GM18873 (cell line): ENCODE results near the gene CELF2.
"Not testable (repeated sequence)": the region's sequence is repeated elsewhere in the genome, so short reads cannot be mapped to it uniquely, and the experiment has no call there.

Experiments used
- ATAC-seq: cut with Tn5 transposase; IDR thresholded peaks from one replicate; pipeline ENCODE4 v1.9.1; 2021; ENCODE audit warnings: mild to moderate bottlenecking, moderate library complexity, moderate number of reproducible peaks; ENCODE audit not compliant: unreplicated experiment, low FRiP score

The CELF2 gene

DNA sequence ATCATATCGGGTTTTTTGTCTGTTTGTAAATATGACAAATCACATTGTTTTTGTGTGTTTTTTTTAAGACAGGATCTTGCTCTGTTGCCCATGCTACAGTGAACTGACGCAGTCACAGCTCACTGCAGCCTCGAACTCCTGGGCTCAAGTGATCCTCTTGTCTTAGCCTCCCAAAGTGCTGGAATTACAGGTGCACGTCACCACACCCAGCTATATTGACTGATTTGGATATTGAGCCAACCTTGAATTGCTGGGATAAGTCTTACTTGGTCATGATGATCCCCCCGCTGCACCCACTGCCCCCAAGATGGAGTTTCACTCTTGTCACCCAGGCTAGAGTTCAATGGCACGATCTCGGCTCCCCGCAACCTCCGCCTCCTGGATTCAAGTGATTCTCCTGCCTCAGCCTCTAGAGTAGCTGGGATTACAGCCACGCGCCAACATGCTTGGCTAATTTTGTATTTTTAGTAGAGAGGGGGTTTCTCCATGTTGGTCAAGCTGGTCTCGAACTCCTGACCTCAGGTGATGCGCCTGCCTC, 167.5 kb downstream of the CELF2 start:
- not testable (repeated sequence) for ATAC-seq

DNA sequence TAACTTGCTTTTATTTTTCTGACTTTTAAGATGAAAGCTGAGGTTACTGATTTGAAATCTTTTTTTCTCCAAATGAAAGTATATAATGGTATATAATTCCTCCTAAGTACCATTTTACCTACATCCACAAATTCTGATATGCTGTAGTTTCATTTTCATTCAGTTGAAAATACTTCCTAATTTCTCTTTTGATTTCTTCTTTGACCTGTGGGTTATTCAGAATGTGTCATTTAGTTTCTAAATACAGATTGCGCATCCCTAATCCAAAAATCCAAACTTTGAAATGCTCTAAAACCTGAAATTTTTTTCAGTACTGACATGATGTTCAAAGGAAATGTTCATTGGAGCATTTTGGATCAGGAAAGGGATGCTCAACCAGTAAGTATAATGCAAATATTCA, 168.7 kb downstream of the CELF2 start:
- ATAC-seq = no peak

DNA sequence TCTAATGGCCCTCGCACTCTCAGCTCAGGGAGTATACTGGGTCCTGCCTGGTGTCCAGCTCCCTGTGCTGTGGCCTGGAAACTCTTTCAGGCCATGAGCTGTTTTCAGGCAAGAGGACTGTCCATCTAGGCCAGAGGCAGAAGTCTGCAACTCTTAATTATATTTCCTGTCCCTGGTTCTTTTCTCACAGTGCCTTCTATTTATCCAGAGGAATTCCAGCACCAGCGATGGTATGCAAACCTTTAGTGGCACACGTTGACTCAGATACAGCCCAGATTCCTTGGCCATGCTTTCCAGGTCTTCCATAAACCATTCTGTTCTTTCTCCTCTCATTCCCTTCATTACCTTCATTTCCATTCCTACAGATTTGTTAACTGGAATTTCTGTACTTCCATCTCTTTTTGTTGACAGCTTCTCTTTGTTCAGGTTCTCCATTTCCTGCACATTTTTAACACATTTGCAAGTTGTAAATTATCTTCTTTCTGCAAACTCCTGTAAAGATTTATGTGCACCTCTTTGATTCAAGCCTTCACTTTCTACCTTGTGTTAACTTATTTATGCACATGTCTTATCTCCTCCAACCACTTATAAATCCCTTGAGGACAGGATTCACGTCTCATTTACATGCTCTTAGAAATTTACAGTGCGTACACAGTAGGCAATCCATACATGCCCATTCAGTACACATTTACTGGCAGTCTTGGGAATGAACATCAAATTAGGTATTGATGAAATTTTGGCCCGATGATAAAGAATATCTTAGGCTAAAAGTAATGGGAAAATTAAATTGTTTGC, 172.1 kb downstream of the CELF2 start:
- no peak for ATAC-seq

DNA sequence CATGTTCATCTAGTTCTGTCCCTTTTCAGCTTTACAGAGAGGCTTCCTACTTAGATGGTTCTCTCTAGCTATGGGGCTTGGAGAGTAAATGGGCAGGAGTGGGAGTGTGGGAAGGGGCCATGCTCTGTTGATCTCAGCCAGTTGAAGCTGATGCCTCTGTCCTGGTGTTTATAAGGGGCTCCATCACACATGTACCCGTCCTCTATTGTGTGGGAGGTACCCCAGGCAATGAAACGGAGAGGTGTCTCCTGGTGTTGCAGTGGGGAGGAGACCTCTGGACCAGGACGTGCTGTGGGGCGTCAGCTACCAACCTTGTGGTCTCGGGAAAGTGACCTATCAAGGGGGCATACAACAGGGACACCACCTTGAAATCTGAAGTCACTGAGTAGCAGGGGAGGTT, 173.5 kb downstream of the CELF2 start:
- no peak for ATAC-seq

DNA sequence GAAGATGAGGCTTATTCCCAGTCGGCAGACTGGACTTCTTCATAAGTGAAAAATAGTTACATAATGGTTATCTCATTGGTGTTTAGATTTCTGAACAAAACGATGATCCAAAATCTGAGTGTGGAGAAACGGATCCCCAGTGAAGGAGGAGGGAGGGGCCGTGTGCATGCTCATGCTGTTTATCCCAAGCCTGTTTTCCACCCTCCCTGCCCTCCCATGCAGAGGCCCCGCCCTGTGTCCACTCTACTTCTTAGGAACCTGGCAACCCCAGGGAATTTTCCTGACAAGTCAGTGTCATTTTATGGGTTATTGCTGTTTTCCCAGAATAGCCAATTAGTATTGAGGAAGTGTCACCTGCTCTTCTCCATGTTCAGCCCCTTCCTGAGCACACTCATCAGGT, 174.0 kb downstream of the CELF2 start:
- no peak for ATAC-seq

DNA sequence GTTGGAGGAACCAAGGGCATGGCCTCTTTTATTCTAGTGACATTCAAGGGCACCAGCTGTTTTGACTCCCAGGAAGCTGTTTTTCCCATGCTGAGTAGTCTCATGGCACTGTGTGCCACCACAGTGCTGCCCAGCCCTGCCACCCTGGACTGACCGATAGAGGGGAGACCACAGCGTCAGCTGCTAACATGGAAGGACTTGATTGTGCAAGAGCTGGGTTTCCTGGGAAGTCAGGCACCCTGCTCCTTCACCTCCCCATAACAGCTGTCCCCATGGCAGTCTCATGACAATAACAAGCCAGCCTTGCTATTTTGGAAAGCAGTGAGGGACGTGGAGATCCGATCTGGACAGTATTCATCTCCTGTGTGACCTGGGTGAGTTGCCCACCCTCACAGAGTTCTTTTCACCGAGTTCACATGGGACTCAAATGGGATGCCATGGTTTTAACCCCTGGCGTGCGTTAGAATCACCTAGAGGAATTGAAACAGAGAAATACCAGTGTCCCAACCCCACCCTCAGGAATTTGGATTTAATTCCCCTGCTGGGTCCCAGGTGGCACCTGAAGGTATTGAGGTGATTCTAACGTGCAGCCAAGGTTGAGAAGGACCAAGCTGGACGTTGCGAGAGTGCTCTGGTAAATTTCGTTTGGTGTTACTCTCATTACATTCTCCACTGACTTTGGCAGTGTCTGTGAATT, 174.8 kb downstream of the CELF2 start:
- no peak for ATAC-seq

DNA sequence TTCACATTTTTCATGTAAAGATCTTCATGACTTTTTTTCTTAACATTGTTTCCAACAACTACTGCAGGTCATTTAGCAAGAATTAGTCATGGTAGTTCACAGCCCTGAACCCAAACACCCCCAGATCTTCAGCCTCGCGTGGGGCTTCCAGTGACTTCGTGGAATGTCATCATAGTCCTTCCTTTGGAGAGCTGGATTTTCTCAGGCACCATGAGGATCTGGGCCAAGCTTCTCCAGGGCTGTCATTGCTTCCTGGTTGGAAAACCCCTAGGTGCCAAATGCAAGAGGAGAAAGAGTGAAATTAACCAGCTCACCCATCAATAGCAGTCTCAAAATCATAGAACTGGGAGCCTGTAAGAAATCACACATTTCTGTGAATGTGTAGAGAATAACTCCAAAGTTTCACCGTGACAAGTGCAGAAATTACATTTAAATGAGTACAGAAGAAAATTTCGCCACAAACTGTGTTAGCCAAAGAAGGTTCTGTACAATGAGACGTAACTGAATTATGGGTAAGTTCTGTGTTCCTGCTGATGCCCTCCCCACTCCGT, 175.4 kb downstream of the CELF2 start:
- ATAC-seq = no peak

DNA sequence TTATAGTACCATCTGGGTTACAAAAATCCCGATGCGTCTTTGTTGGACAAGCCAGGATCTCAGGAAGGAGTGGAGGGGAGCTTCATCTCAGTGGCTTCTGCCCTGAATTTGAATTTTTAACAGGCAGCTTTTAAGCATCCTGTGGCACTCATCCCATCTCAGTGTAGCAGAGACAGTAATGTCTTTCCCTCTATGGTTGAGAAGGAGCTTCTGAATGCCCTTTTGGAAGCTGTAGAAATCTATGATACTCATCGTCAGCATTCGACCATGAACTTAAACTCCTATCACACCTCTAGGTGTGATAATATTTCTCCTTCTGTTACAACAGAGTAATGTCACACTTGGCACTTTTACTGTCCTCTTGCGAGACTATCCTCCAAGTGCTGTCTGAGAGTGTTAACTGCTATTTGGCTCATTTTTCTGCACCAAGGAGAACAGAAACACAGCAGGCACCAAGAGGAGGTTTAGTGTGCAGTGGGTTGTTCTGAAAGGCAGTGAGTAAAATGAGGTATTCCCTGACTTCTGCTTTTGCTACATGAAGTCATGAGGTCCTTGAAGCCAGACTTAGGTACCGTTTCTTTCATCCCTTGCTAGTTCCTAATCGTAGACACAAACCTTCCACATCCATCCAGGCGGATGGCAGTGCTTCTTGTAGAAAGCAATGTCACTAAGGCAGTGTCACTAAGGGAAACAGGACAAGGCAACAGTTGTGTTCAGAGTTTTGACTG, 177.4 kb downstream of the CELF2 start:
- ATAC-seq = no peak

DNA sequence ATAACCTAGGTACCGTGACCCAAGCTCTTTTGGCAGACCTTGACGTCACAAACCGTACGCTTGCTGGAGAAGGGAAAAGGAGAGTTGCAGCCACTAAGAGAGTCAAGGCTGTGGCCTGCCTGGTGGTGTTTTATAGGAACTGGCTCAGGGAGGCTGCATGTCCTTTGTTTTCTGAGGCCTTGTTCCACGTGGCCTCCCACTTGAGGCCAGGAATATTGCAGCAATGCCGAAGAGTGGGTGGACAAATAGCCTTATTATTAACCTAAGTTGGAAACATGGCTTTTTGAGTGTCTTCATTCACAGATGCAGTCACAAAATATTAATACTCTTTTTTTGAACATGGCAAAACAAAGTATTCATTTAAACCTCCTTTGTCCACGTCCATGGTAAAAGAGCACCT, 178.0 kb downstream of the CELF2 start:
- ATAC-seq = no peak

DNA sequence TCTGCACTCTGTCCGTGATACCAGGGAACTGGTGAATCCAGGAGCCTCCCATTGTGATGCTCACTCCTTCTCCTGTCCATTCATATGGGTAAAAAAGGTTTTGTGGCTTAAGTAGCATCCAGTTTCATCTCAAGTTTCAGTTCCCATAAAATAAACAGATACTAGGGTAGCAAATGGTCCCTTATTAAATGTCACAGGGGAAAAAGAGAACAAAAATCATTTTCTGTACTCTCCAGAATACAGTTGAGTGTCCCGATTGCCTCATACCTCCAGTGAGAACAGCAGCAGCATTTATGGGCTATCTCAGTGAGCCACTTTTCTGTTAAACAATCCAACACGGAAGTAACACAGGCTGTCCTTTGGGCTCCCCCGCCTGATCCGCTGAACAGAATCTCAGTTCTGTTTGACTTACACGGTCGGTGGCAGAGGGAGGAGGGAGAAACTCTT, 179.6 kb downstream of the CELF2 start:
- peak; percentile 58 for ATAC-seq

DNA sequence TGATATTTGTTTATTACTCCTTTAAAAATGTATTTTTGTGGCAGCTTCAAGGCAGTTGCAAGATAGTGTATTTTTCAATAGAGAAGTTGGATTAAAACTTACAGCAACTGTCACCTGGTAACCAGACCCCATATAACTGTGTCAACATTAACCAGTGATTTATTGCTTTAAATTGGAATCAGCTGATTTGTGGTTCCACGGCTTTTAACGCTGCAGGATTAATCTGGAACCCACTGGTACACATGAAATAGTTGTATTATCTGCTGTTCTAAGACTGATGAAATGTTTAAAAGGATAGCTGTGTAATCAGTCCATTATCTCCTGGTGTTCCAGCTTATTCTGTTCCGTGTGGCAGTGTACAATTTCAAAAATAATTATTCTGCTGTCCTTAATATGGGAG, 180.2 kb downstream of the CELF2 start:
- ATAC-seq = no peak

DNA sequence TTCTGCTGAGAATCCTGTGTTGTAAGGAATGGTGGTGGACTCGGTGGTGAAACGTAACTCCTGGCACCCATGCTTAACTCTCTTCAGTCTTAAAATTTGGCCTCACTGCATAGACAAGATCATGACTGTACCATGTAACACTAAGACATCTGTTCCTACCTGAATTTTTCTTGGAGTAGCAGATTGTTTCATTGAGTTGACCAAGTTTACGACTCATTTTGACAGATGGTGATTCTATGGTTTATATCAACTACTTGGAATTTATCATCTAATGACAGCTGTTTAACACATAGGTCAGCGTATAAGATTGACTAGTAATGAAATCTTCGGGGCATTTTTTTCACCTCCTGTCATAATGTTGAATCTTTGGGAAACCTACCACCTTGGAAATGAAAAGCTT, 184.2 kb downstream of the CELF2 start:
- ATAC-seq = no peak

DNA sequence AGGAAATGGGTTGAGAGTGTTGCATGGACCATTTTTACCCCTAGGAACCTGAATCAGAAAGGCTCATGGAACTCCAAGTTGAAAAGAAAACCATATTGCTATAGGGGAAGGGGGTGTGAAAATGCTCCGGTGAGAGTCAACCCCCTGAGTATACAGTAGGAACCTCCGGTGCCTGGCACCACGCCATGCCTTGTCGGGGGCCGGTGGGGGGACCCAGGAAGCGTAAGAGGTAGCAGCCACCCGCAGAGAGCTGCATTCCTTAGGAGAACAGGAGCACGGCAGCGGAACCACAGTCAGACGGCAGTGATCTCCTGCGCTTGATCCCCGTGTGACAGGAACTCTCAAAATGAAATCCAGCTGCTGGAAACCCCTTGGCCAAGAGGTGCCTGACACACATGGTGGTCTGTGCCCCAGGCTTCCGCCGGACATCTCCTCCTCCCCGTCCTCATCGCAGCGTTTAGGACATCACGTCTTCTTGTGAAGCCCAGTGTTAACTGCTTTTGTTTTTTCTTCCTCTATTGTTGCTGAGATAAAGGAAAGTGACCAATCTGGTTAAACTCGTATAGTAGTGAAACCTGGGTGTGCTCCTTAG, 186.8 kb downstream of the CELF2 start:
- no peak for ATAC-seq

DNA sequence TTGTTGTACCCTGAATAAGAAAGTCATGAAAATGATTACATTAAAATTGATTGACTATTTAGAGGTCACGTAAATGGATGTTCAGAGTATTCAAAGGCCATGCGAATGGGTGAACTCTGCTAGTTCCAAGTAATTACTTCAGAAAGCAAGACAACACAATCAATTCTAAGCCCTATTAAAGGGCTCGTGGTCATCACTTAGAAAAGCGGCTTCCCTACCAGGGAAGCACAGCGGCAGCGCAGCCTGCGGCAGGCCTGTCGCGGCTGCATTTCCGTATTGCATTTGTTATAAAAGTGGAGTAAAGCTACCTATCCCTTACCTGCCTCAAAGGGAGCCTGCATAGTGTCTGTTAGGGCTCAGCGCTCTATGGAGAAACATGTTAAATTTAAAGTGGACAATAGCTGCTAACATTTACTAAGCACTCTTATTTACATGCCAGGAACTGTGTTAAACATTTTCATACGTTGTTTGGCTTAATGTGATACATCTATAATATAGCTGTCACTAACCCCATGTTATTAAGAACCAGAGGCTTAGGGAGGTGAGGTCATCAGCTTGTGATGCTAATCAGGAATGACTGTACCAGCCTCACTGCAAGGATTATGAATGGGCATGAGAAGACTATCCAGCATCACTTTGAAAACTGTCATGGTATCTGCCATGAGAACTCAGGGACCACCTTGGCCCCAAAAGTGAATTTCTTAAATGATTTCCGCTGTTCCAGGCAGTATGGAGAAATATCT, 187.5 kb downstream of the CELF2 start:
- no peak for ATAC-seq

DNA sequence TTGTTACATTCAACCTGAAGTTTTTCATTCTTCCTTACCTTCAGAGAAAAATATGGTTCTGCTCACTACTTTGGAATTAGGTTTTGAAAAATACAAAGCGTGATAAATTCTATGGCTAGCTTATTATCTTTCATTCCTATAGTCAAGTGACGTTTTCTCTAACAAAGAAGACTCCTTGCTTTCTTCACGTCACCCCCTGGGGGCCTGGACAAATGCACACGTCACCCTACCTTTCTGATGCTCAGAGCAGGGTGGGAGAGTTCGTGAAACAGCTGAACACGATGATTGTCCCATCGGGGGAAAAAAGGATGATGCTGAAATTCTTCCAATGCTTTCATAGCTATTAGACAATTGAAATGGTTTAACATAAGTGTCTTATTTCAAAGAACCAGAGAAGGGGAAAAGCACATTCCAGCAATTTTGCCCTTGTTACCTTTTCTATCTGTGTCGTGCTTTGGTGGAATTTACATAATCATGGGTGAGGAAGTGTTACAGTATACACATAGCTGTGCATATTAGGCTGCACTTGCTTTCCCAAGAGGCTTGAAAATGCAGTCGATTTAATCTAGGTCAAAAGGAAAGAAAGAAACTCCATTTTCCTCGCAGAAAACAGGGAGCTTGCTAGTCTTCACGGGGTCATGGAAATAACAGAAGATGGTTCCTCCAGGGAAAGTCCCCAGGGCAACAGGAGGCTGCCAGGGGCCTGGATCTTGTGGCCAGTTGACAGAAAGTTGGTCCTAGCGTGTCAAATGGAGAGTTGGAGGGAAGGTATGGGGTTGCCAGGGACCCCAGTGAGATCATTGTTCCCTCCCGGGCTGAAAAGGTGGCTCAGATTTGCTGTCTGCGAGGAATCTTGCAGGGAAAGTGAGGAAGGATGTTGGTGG, 189.2 kb downstream of the CELF2 start:
- ATAC-seq = no peak

DNA sequence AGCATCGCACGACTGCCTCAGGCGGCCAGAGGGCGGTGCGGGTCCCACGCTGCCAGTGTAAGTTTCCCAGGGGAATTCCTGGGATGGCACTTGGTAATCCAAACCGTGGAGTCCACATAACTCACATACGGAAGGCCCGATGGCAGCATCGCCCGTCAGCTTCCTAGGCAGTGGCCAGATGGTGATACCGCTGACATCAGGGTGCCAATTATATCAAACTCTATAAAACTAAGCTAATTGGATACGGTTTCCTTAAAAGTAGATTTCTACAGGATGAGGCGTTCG, 189.8 kb downstream of the CELF2 start:
- ATAC-seq = no peak

DNA sequence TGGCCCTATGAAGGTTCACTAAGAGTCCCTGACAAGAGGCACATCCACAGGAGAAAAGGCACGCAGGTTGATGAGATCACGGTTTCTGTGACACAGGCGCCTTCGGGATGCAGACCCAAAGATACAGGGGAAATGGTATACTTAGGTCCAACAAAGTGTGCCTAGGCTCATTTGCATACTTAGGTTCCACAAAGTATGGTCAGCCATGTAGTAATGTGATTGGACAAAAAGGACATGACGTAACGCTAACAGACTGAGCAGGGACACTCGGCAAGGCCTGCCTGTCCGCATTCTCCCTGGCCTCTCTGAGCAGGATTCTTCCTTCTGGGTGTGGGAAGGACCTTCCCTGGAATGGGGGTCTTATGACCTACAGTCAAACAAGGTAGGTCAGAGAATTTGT, 190.6 kb downstream of the CELF2 start:
- no peak for ATAC-seq

DNA sequence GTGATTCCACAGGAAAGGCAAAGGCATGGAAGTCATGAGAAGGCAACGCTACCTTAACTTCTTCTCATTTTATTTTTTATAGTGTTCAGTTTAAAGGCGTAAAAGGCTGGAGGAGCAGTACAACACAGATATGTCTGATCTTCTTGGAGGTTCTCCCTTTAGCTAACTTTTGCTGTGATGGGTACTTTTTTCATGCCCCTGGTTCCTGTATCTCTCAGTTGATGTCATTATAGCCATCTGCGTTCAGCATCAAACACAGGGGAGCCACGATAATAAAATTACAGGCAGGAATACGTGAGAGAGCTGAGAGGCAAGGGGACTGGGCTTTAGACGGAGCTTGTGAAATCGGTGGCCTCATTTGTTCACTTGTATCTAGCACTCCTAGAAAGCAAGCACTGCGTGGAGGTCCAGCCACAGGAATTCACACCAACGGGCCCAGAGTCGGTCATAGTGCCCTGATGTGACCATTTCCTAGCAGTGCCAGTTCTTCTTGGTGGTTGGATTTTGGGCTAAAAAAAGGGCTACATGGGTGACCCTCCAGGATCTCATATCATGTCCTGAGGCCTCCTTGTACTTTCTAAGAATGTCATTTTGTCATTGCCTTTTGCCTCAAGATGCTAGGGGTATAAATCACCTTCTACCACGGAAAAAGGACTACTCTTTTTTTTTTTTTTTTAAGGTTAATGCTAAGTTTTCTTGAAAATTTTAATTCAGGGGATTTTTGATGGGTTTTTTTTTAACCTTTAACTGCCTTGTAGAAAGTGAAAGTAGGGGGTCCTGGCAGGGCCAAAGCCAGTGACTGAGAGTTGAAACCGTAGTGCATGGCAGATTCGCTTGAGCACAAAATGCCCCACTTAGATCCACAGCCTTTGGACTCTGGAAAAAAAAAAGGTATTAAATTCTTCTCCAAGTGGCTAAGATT, 191.5 kb downstream of the CELF2 start:
- ATAC-seq = peak; percentile 41
